ENCODE data around the gene SH3GLB2.

DNA sequence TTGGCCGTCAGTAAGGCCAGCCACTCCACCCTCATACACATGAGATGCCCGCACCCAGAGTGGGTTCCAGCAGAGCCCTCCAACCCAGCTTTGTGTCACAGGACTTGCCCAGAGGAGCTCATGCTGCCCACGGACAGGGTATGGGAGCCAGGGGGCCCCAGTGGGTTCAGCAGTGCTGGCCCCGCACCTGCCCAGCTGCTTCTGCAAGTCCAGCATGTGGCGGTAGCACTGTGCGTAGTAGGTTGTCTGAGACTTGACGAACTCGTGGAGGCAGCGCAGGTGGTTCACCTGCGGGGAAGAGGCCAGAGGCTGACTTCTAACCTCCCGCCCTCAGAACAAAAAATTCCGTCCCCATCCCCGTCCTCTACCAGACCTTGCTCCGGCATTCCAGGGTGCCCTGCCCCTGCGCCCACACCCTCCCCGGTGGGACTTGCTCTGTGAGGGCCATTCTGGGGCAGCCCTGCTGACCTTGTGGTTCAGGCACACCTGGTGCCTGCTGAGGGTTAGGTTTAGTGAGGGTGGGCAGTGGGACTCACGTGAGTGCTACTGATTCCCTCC is 18.5 kb downstream of the SH3GLB2 start:
- no peak for TF ChIP-seq CTCF (IDR thresholded peaks at IDR 0.05; ENCODE audit: low read depth, low read length, missing input control)
- no peak for TF ChIP-seq REST (IDR thresholded peaks at IDR 0.05)
- TF ChIP-seq TAF1 (conservative IDR thresholded peaks at IDR 0.05): no peak
- no peak for TF ChIP-seq FOXA1 (IDR thresholded peaks at IDR 0.05)
- no peak for TF ChIP-seq ZBTB33 (IDR thresholded peaks at IDR 0.05)
- TF ChIP-seq ATF3 (IDR thresholded peaks at IDR 0.05): no peak

Data from liver (tissue), 3 donors.